Fibroblast of villous mesenchyme (primary cell): ENCODE data around the gene MINAR1. TPM values are rescaled to one million over a fixed set of nuclear protein-coding genes. Genes with fewer than 3 reads are reported as not detected.

Experiments used
- DNase-seq: peaks from one replicate; pipeline ENCODE4 v3.0.0-alpha.2; 2010; ENCODE audit warnings: low read depth
- H3K4me3 ChIP-seq: 2 replicates; pipeline ENCODE4 v1.5.1; 2011; ENCODE audit warnings: low read depth, mild to moderate bottlenecking, low read length
- CTCF ChIP-seq: IDR thresholded peaks from 2 replicates; pipeline ENCODE4 v1.5.1; 2012; ENCODE audit warnings: low read depth, mild to moderate bottlenecking, low read length; ENCODE audit not compliant: insufficient read depth
- total RNA-seq: library from RNA; depleted of rRNA; stranded (reverse); fragments of >200 nt; gene quantifications from 2 replicates; pipeline ENCODE4 v1.2.3, GENCODE V29; 2012

MINAR1 gene
- total RNA-seq, 1 donor, result 1.3 TPM

- H3K4me3 ChIP-seq, result no peak overlapping the region
- no peak for TF ChIP-seq CTCF
- DNase-seq, result no peak
Observed at GRCh38 chr15:79440355-79440908, 8.3 kb downstream of the MINAR1 start.

- DNase-seq, result no peak
- no peak for TF ChIP-seq CTCF
Observed at GRCh38 chr15:79442911-79443310, 10.8 kb downstream of the MINAR1 start.

GRCh38 chr15:79447060-79447459 is 14.9 kb downstream of the MINAR1 start:
- H3K4me3 ChIP-seq, result no peak overlapping the region
- no peak for DNase-seq
- no peak for TF ChIP-seq CTCF

More at GRCh38 chr15:79442911-79443310, 10.8 kb downstream of the MINAR1 start:
- no peak overlapping the region for H3K4me3 ChIP-seq

GRCh38 chr15:79450648-79451047 is 18.5 kb downstream of the MINAR1 start:
- no peak overlapping the region for H3K4me3 ChIP-seq
- TF ChIP-seq CTCF, result peak; percentile 25
- no peak for DNase-seq

- H3K4me3 ChIP-seq, result no peak overlapping the region
- TF ChIP-seq CTCF, result no peak
- no peak for DNase-seq
Observed at GRCh38 chr15:79451361-79451999, 19.3 kb downstream of the MINAR1 start.

- TF ChIP-seq CTCF, result no peak
- DNase-seq, result no peak
- no peak overlapping the region for H3K4me3 ChIP-seq
Observed at GRCh38 chr15:79452244-79453051, 20.3 kb downstream of the MINAR1 start.
